NCI-H2081 treated with DMSO at 0.1 percent for 48 hours (cell line): ENCODE data around the gene PRR20G.
"Not testable (repeated sequence)": the region's sequence is repeated elsewhere in the genome, so short reads cannot be mapped to it uniquely, and the experiment has no call there.

Experiments used
- DNase-seq: peaks from one replicate; lab custom pipeline; 2025; lab: John Stamatoyannopoulos, UW

PRR20G gene

DNA sequence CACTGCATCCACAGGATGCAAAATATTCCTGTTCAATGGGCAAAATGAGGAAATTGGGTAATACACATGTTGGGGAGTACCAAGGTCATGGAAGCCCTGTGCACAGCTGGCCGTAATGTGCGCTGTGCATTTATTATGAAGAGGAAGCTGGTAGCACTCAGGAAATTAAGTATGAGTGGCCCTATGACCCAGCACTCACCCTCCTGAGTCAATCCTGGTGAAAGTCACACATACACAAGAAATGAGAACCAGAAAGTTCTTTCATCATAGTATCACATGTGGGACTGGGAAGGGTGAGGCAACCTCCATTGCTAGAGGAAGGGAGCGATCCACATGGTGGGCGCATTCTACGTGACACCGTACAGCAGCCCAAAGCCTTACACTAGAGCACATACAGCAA, 11.4 kb upstream of the PRR20G start:
- no peak for DNase-seq

DNA sequence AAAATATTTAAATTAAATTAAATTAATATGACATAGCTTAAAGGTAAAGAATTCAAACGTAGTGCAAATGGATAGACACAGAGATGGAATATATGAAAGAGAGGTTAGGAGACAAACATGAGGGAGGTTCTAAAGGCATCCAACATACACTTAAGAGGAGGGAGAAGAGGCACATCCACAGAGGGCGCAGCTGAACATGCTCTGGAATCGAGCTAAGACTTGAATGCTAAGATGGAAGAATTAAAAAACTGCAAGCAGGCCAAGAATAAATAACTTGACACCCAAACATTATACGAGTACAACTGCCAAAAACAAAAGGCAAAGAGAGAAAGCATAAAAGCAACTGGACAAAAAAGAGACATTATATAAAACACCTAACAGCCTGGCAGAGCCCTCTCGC, 9.1 kb upstream of the PRR20G start:
- no peak for DNase-seq

- no peak for DNase-seq
Measured at GRCh38 chr3:127296166-127296565, 8.3 kb upstream of the PRR20G start.

- DNase-seq: not testable (repeated sequence)
Measured at GRCh38 chr3:127293650-127294049, 5.8 kb upstream of the PRR20G start.

GRCh38 chr3:127291611-127292010, 3.8 kb upstream of the PRR20G start:
- DNase-seq: no peak

DNA sequence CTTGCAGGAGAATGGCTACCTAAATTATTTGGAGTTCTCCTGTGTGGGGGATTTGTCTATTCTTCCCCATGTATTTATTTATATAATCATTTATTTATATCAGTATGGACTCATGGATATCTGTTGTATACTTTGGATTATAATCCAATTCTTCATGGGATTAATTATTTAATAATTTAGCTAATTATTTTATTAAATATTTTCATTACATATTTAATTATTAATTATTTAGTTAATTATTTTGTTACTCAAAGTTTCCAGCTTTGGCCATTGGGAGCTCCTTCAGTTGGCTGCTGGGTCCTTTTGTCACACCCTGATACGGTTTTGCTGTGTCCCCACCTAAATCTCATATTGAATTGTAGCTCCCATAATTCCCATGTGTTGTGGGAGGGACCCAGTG, 3.3 kb upstream of the PRR20G start:
- DNase-seq: no peak

GRCh38 chr3:127289706-127290575, 2.1 kb upstream of the PRR20G start:
- no peak for DNase-seq

DNA sequence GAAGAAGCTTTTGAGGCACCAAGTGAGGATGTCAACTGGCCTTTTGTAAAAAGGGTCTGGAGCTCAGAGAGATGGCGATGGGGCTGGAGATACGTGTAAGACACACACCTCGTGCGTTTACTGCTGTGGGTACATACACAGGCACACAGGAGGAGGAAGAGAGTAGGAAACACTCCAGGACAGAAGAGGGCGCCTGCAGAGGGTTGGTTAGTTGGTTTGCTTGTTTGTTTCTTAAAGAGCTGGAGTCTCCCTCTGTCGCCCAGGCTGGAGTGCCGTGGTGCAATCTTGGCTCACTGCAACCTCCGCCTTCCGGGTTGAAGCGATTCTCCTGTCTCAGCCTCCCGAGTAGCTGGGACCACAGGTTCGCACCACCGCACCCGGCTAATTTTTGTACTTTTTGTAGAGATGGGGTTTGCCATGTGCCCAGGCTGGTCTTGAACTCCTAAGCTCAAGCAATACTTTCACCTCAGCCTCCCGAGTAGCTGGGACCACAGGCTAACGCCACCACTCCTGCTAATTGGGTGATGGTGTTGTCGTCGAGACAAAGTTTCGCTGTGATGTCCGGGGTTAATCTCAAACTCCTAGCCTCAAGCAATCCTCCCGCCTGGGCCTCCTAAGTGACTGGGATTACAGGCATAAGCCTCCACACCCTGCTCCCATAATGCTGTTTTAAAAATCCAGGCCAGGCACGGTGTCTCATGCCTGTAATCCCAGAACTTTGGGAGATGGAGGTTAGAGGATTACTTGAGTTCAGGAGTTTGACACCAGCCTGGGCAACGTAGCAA, 1.3 kb upstream of the PRR20G start:
- no peak for DNase-seq

- DNase-seq: no peak
Measured at GRCh38 chr3:127288343-127288742, 497 bp upstream of the PRR20G start.

DNA sequence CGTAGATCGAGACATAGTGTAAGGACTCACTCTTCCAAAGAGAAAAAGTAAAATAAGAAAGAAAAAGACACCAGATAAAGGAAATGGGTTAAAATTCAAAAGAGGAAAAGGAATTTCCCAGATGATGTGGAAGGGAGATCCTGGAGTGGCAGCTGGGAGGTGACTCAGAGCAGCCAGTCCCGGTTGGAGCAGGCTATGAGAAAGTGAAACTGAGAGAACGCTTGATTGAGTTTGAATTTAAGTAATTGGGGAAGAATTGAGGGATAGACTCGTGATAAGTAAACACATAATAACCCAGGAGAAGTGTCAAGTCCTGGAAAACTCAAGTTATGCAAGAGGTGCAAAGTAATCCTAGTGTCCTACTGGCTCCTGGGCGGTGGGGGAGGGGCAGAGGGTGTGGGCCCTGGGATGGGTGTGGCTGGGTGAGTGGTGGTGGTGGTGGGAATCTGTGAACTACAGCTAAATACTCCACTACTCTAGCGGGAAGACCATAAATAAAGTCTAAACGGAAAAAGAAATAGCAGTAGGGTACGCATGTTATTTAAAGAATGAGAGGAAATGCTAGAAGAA, 1.2 kb downstream of the PRR20G start:
- no peak for DNase-seq

GRCh38 chr3:127284258-127284657, 3.6 kb downstream of the PRR20G start:
- DNase-seq: no peak

- no peak for DNase-seq
Measured at GRCh38 chr3:127277561-127277960, 10.3 kb downstream of the PRR20G start.

DNA sequence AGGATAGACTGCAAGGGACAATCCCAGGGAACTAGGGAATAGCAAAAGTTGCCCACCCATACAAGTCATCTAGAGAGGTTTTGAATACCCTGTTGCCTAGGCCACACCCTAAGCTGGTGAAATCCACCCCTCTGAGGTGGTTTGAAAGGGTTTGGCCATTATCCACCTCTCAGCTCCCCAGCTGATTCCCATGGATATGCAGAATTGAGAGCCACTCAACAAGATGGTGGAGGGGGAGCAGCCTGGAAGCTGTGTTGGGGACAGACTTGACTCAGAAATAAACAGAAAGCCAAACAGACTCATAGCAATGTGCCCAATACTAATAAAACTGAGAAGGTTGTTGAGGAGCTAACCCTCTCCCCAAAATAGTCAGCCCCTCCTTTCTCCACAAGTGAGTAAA, 10.9 kb downstream of the PRR20G start:
- no peak for DNase-seq

- DNase-seq: no peak
Measured at GRCh38 chr3:127276396-127276795, 11.4 kb downstream of the PRR20G start.

- DNase-seq: no peak
Measured at GRCh38 chr3:127275287-127275781, 12.5 kb downstream of the PRR20G start.

- no peak for DNase-seq
Measured at GRCh38 chr3:127274200-127274760, 13.6 kb downstream of the PRR20G start.

- no peak for DNase-seq
Measured at GRCh38 chr3:127273206-127273605, 14.6 kb downstream of the PRR20G start.

- no peak for DNase-seq
Measured at GRCh38 chr3:127266186-127266585, 21.7 kb downstream of the PRR20G start.

DNA sequence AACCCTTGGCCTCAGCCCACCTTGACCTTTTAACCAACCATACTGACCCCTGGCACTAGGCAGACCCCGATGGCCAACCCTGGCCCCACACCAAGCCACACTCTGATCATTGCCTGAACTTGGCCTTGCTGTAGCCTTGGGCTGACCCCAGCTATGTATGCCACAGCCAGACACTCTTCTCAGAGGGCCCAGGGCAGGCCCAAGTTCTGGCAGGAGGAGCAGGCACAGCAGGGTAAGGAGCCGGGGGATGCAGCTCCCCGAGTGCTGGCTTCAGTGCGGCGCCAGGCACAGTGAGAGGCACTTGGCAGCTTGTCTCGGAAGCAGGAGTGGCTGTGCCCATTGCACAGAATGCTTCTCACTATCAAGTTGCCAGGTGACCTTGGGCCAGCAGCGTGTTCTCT, 22.3 kb downstream of the PRR20G start:
- no peak for DNase-seq

DNA sequence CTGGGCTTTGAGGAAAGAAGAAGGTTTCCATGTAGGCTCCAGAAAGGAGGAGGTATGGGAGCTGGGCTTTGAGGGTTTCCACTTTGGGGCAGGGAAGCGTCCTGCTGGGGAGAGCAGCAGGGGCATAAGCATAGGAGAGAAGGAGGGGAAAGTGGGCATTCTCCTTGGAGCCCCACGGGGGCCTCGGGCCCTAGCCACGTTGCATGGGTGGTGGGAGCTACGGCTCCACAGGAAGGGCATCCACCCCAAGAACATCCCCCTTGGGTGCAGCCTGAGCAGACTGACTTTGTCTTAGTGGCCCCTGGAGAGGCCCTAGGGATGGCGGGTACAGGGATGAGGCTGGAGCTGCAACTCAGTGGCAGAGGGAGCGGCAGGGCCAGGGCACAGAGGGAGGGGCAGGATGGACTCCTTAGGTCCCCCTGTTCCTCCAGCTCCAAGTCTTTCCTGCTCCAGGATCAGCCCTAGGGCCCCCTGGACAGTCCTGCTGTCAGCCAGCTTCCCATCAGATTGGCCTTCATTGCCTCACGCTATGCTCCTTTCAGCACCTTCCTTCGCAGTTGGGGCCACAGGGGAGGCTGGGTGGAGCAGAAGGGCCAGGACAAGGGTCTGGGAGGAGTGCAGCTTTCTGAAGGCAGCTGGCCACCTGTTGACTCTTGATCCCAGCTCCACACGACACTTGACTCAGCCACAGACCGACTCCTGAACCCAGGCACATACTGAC, 22.9 kb downstream of the PRR20G start:
- DNase-seq: no peak

DNA sequence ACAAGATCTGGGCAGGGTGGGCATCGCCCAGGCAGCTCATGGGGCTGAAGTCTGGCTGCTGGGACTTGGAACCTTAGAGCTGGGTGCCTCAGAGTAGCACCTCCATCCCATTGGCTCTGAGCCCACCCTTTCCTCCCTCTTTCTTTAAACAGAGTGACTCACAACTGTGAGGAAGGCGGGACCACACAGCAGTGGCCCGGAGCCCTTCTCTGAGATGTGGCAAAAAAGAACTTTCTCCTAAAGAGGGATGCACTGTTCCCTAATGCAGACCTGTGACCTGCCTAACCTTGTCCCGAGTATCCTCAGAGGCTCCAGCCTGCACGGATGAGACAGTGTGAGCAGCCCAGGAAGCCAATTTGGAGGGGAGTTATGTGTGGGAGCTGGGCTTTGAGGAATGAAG, 23.6 kb downstream of the PRR20G start:
- no peak for DNase-seq
